Fibroblast of villous mesenchyme (primary cell): ENCODE data around the gene PLEKHA1. TPM values are rescaled to one million over a fixed set of nuclear protein-coding genes. Genes with fewer than 3 reads are reported as not detected.

ENCODE experiments used
- DNase-seq: peaks from one replicate; pipeline ENCODE4 v3.0.0-alpha.2; 2010; ENCODE audit warnings: low read depth
- H3K4me3 ChIP-seq: 2 replicates; pipeline ENCODE4 v1.5.1; 2011; ENCODE audit warnings: low read depth, mild to moderate bottlenecking, low read length
- small RNA-seq: library from RNA; depleted of rRNA; stranded (forward); fragments of <200 nt; gene quantifications from one replicate; pipeline ENCODE3, GENCODE V24; 2012
- total RNA-seq: library from RNA; depleted of rRNA; stranded (reverse); fragments of >200 nt; gene quantifications from 2 replicates; pipeline ENCODE4 v1.2.3, GENCODE V29; 2012
- TF ChIP-seq, protein P1 (sequence below): IDR thresholded peaks from 2 replicates; pipeline ENCODE4 v1.5.1; 2012; ENCODE audit warnings: low read depth, mild to moderate bottlenecking, low read length; ENCODE audit not compliant: insufficient read depth

Gene PLEKHA1
- total RNA-seq, 1 donor = 15.5 TPM

DNA sequence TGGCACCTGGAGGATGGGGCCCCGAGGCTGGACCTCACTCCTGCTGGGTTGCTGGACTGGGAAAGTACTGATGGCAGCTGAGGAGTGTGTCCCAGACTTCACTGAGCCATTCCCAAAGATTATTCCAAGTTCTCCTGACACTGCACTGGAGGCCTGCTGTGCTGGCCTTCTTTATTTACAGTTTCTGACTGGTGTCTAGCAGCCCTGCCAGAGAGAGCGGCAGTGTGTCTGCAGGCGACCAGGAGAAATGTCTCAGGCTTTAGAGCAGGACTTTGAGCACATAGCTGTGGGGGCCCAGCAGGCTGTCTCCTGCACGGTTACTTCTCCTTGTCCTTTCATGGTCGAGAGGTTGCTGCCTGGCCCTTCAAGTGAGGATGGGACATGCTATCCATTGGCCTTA lies 102.9 kb downstream of the PLEKHA1 start:
- DNase-seq = no peak
- TF ChIP-seq, protein P1, sequence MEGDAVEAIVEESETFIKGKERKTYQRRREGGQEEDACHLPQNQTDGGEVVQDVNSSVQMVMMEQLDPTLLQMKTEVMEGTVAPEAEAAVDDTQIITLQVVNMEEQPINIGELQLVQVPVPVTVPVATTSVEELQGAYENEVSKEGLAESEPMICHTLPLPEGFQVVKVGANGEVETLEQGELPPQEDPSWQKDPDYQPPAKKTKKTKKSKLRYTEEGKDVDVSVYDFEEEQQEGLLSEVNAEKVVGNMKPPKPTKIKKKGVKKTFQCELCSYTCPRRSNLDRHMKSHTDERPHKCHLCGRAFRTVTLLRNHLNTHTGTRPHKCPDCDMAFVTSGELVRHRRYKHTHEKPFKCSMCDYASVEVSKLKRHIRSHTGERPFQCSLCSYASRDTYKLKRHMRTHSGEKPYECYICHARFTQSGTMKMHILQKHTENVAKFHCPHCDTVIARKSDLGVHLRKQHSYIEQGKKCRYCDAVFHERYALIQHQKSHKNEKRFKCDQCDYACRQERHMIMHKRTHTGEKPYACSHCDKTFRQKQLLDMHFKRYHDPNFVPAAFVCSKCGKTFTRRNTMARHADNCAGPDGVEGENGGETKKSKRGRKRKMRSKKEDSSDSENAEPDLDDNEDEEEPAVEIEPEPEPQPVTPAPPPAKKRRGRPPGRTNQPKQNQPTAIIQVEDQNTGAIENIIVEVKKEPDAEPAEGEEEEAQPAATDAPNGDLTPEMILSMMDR = no peak
- no peak overlapping the region for H3K4me3 ChIP-seq

DNA sequence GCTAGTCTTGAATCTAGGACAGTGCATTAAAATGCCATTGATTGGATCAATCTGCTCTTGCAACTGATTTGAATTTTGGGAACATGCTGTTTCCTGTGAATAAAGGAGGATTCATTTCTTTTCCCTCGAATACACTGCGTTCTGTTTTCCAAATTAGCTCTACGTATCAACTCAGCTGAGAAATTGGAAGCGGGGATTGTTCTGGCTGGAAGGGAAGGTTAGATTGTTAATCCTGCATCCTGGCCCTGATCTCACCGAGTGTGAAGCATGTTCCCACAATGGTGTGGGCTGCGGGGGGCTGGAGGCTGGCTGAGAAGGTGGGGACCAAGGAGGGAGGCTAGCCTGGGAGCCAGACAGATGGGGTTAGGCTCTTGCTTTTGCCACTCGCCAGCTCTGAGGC lies 104.5 kb downstream of the PLEKHA1 start:
- no peak overlapping the region for H3K4me3 ChIP-seq
- TF ChIP-seq, protein P1 = no peak
- DNase-seq = no peak

DNA sequence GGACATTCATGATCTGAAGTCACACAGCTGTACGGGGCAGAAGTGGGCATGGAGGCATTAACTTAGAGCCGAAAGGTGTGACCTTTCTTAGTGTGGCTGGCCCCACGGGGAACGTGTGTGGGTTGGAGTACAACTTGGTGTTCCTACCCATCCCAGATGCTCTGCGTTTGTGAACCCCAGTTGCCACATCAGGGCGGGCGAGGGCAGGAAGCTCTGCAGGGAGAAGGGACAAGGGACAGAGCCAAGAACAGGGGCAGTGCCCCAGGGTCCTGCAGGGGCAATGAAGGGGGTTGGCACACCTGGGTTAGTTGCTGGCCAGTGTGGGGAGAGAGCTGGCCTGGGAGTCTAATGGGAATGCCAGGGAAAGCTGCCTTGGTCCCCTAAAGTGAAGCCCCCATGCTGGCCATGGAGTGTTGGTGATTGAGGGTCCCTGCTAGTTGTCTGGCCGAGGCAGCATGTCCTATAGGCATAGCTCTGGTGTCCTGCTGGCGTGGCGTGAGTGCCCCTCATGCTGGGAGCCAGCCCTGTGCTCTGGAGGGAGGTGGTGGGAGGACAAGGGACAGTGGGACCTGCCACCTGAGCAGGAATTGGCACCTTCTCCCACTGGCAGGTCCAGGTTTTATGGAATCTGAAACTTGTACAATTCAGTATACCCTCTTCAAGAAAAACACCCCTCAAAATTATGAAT lies 105.8 kb downstream of the PLEKHA1 start:
- no peak overlapping the region for H3K4me3 ChIP-seq
- no peak for DNase-seq
- TF ChIP-seq, protein P1 = no peak

DNA sequence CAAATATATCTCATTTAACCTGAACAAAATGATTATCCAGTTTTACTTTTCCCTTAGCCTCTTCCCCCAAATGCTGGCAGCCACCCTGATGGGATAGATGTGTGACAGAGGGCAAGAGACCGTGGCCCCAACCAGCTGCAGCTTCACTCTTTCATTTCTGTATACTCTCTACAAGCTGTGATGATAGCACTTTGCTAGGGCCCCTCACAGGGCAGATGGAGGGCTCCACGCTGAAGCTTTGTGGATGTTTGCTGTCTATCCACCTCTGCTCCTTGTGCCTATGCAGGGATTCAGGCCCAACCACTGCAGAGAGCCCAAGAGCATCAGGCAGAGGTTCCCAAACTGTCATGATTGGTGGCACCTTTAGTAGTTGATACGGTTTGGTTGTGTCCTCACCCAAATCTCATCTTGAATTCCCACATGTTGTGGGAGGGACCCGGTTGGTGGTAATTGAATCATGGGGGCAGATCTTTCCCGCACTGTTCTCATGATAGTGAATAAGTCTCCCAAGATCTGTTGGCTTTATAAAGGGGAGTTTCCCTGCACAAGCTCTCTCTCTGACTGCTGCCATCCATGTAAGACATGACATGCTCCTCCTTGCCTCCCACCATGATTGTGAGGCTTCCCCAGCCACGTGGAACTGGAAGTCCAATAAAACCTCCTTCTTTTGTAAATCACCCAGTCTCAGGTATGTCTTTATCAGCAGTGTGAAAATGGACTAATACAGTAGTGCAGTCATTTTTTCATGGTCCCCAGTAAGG lies 107.0 kb downstream of the PLEKHA1 start:
- TF ChIP-seq, protein P1 = no peak

More for the DNA sequence above, 107.0 kb downstream of the PLEKHA1 start:
- no peak for DNase-seq
- no peak overlapping the region for H3K4me3 ChIP-seq

Small RNAs within 50 kb of the gene (small RNA-seq; reads per million reads assigned to genes)
- not detected for gene MIR3941
- gene RNU6-728P = not detected

Other genes with a start within 250 kb of the PLEKHA1 start
- gene BTBD16, start 103.4 kb upstream of the PLEKHA1 start, total RNA-seq = not detected in 2 replicates
- not detected in 2 replicates for gene ARMS2, start 79.9 kb downstream of the PLEKHA1 start, total RNA-seq
- gene HTRA1, start 86.8 kb downstream of the PLEKHA1 start, total RNA-seq = 88.9 and 160 TPM in 2 replicates
- gene DMBT1, start 186.0 kb downstream of the PLEKHA1 start, total RNA-seq = under 0.01 TPM in 1 of 2 replicates, not detected in the other